Stimulated activated CD4-positive, alpha-beta T cell treated with anti-CD3 and anti-CD28 coated beads, Interleukin-12 subunit alpha, Interleukin-12 subunit beta, amount 100 ng/mL, for 4 hours (primary cell): ENCODE results near the gene ITPKC.

Experiments used
- DNase-seq: peaks from one replicate; pipeline ENCODE4 v3.0.0-alpha.2; 2020

Gene ITPKC

GRCh38 chr19:40690693-40691420, 26.1 kb upstream of the ITPKC start:
- DNase-seq = peak; percentile 91

- DNase-seq = no peak
Measured at GRCh38 chr19:40691421-40692211, 25.3 kb upstream of the ITPKC start.

GRCh38 chr19:40692212-40692551, 24.7 kb upstream of the ITPKC start:
- no peak for DNase-seq

GRCh38 chr19:40693150-40693788, 23.6 kb upstream of the ITPKC start:
- DNase-seq = no peak

GRCh38 chr19:40693896-40694295, 23.0 kb upstream of the ITPKC start:
- DNase-seq = no peak

GRCh38 chr19:40695881-40696280, 21.0 kb upstream of the ITPKC start:
- DNase-seq = no peak

- DNase-seq = no peak
Measured at GRCh38 chr19:40697007-40697406, 19.9 kb upstream of the ITPKC start.

- no peak for DNase-seq
Measured at GRCh38 chr19:40700083-40700482, 16.8 kb upstream of the ITPKC start.

GRCh38 chr19:40701758-40702157, 15.2 kb upstream of the ITPKC start:
- no peak for DNase-seq

- no peak for DNase-seq
Measured at GRCh38 chr19:40702337-40703012, 14.4 kb upstream of the ITPKC start.

- no peak for DNase-seq
Measured at GRCh38 chr19:40703029-40703755, 13.7 kb upstream of the ITPKC start.

- DNase-seq = no peak
Measured at GRCh38 chr19:40704491-40705361, 12.2 kb upstream of the ITPKC start.

- no peak for DNase-seq
Measured at GRCh38 chr19:40705362-40705651, 11.6 kb upstream of the ITPKC start.

- no peak for DNase-seq
Measured at GRCh38 chr19:40705950-40706619, 10.8 kb upstream of the ITPKC start.

- DNase-seq = no peak
Measured at GRCh38 chr19:40707615-40708014, 9.3 kb upstream of the ITPKC start.

- DNase-seq = no peak
Measured at GRCh38 chr19:40709817-40710216, 7.1 kb upstream of the ITPKC start.

GRCh38 chr19:40713939-40714338, 3.0 kb upstream of the ITPKC start:
- no peak for DNase-seq

GRCh38 chr19:40714441-40715299, 2.2 kb upstream of the ITPKC start:
- DNase-seq = peak; percentile 92

GRCh38 chr19:40716031-40716481, 856 bp upstream of the ITPKC start:
- DNase-seq = peak; percentile 62

- DNase-seq = no peak
Measured at GRCh38 chr19:40717325-40717879, 490 bp downstream of the ITPKC start.
